Endothelial cell of umbilical vein (primary cell): Measurements from ENCODE around the gene PRKCZ. TPM values are rescaled to one million over a fixed set of nuclear protein-coding genes. Genes with fewer than 3 reads are reported as not detected.

ENCODE experiments used
- BruUV-seq: library from RNA; stranded (reverse); fragments of 400-500 nt; replicated peaks from 2 replicates; lab custom pipeline; 2021; lab: Mats Ljungman, UMichigan
- CTCF ChIA-PET: fragments of 300-600, 350-600 bp; sonication (Branson Sonifier 250); formaldehyde crosslinking; loops from one replicate; lab custom pipeline; 2021; ENCODE audit warnings: antibody characterized with exemption, inconsistent platforms; lab: Charles Lee
- POLR2A ChIA-PET: fragments of 300-600, 350-600 bp; sonication (Branson Sonifier 250); formaldehyde crosslinking; loops from one replicate; lab custom pipeline; 2021; ENCODE audit warnings: antibody characterized with exemption, inconsistent platforms; lab: Charles Lee
- DNase-seq: peaks from one replicate; pipeline ENCODE4 v3.0.0-alpha.2; 2011; ENCODE audit warnings: low read depth, low spot score
- FAIRE-seq: peaks from 2 replicates; lab custom pipeline; 2011; peaks lifted over from hg19 to GRCh38; lab: Jason Lieb, UNC
- H2AFZ ChIP-seq: 2 replicates; pipeline ENCODE4 v1.6.0; 2012; ENCODE audit warnings: low read depth, low read length, control low read depth, inconsistent platforms
- H3K27ac ChIP-seq: 2 replicates; pipeline ENCODE4 v1.5.1; 2011; ENCODE audit warnings: low read depth, mild to moderate bottlenecking, control low read depth, low read length, moderate library complexity; ENCODE audit not compliant: insufficient read depth
- H3K27me3 ChIP-seq, 2 experiments: 2 replicates each; pipeline versions ENCODE4 v1.6.0 to v1.6.1; 2011; ENCODE audit warnings: low read length in 2 of 2, mixed read lengths in 1 of 2; ENCODE audit not compliant: control insufficient read depth in 2 of 2, insufficient read depth in 2 of 2
- H3K36me3 ChIP-seq, 2 experiments: 2 replicates in 1 of 2; 3 replicates in 1 of 2; pipeline ENCODE4 v1.5.1; 2011; ENCODE audit warnings: low read length in 2 of 2, mild to moderate bottlenecking in 1 of 2, moderate library complexity in 1 of 2; ENCODE audit not compliant: control insufficient read depth in 2 of 2, insufficient read depth in 2 of 2; ENCODE audit errors: extremely low read depth in 1 of 2
- H3K4me1 ChIP-seq: 3 replicates; pipeline ENCODE4 v1.5.1; 2011; ENCODE audit warnings: mild to moderate bottlenecking, low read length; ENCODE audit not compliant: control insufficient read depth, insufficient read depth; ENCODE audit errors: extremely low read depth
- H3K4me2 ChIP-seq: 2 replicates; pipeline ENCODE4 v1.6.1; 2011; ENCODE audit warnings: low read length, control low read depth, mixed read lengths; ENCODE audit not compliant: insufficient read depth
- H3K4me3 ChIP-seq, 3 experiments: fragments of 200-600 bp in 1 of 3; sonication (generic), shearing (Covaris generic) in 1 of 3; replicated peaks in 1 of 3; 2 replicates each; pipeline ENCODE4 v1.5.1; 2011 to 2016; ENCODE audit warnings: control low read depth in 3 of 3, low read length in 3 of 3, mild to moderate bottlenecking in 2 of 3, inconsistent platforms in 1 of 3, low read depth in 1 of 3, moderate library complexity in 1 of 3; ENCODE audit not compliant: insufficient read depth in 1 of 3
- H3K79me2 ChIP-seq: 2 replicates; pipeline ENCODE4 v1.6.0; 2012; ENCODE audit warnings: low read length, inconsistent platforms; ENCODE audit not compliant: control insufficient read depth, insufficient read depth
- H3K9ac ChIP-seq: replicated peaks from 2 replicates; pipeline ENCODE3; 2011; ENCODE audit warnings: low read length, control low read depth; ENCODE audit not compliant: insufficient read depth; ENCODE audit errors: extremely low read depth
- H3K9me1 ChIP-seq: replicated peaks from 3 replicates; pipeline ENCODE4 v1.6.0; 2011; ENCODE audit warnings: mild to moderate bottlenecking, low read length; ENCODE audit not compliant: control insufficient read depth, insufficient read depth; ENCODE audit errors: extremely low read depth
- H3K9me3 ChIP-seq: replicated peaks from 2 replicates; pipeline ENCODE4 v1.5.1; 2012; ENCODE audit warnings: low read length, inconsistent platforms; ENCODE audit not compliant: control insufficient read depth, insufficient read depth
- H4K20me1 ChIP-seq: replicated peaks from 2 replicates; pipeline ENCODE3; 2011; ENCODE audit warnings: mild to moderate bottlenecking, low read length; ENCODE audit not compliant: control insufficient read depth, insufficient read depth; ENCODE audit errors: extremely low read depth
- EZH2 ChIP-seq: IDR thresholded peaks from 2 replicates; pipeline ENCODE4 v1.6.1; 2012; ENCODE audit warnings: borderline replicate concordance, low read depth, mild to moderate bottlenecking, moderate library complexity, low read length, inconsistent platforms; ENCODE audit not compliant: severe bottlenecking
- FOS ChIP-seq: IDR thresholded peaks from 2 replicates; pipeline ENCODE4 v1.6.1; 2011; ENCODE audit warnings: mild to moderate bottlenecking, low read length, moderate library complexity, borderline replicate concordance; ENCODE audit not compliant: insufficient read depth
- GATA2 ChIP-seq: IDR thresholded peaks from 2 replicates; pipeline ENCODE4 v1.7.0; 2011; ENCODE audit warnings: low read depth, mild to moderate bottlenecking, moderate library complexity, mixed read lengths, low read length; ENCODE audit not compliant: insufficient read length, insufficient read depth
- JUN ChIP-seq: IDR thresholded peaks from 2 replicates; pipeline ENCODE4 v1.6.1; 2011; ENCODE audit warnings: borderline replicate concordance, low read depth; ENCODE audit not compliant: insufficient read length, insufficient read depth
- MYC ChIP-seq: IDR thresholded peaks from one replicate; pipeline ENCODE4 v1.6.1; 2011; ENCODE audit warnings: mild to moderate bottlenecking, low read depth, low read length
- POLR2A ChIP-seq: IDR thresholded peaks from 2 replicates; pipeline ENCODE4 v1.6.1; 2012; ENCODE audit warnings: low read depth, mild to moderate bottlenecking, control low read depth, low read length
- POLR2AphosphoS5 ChIP-seq: IDR thresholded peaks from 2 replicates; pipeline ENCODE4 v1.6.1; 2012; ENCODE audit warnings: low read depth, mild to moderate bottlenecking, control low read depth, low read length, moderate library complexity; ENCODE audit not compliant: insufficient read depth
- dilution Hi-C: fragments of 300-500 bp; cut with MboI; formaldehyde crosslinking; loops from one replicate; pipeline ENCODE4 v1.15.0; 2019; ENCODE audit warnings: low sequenced_read_pairs; ENCODE audit not compliant: extremely low pct_ligation_motif_present
- intact Hi-C: fragments of 100-400 bp; cut with micrococcal nuclease; formaldehyde crosslinking; loops from one replicate; pipeline ENCODE4 v1.10.0; 2022
- polyA plus RNA-seq, 4 experiments: library from polyadenylated mRNA; depleted of rRNA in 3 of 4; stranded (reverse) in 3 of 4; unstranded in 1 of 4; fragments of >200 nt; gene quantifications; 2 replicates each; pipeline versions ENCODE4 v1.2.1 to v1.2.3, GENCODE V29; 2011 to 2012; ENCODE audit warnings: missing spikeins in 1 of 4
- total RNA-seq: library from RNA; stranded (reverse); gene quantifications from 2 replicates; pipeline ENCODE4 v1.2.3, GENCODE V29; 2021
- TF ChIP-seq, protein P1 (sequence below), 2 donors: IDR thresholded peaks; 1 replicate in 1 of 2; 2 replicates in 1 of 2; pipeline ENCODE4 v1.5.1; 2011; ENCODE audit warnings: low read length in 2 of 2, mild to moderate bottlenecking in 2 of 2, moderate library complexity in 2 of 2, control low read depth in 1 of 2, inconsistent platforms in 1 of 2, low read depth in 1 of 2; ENCODE audit not compliant: insufficient read depth in 1 of 2; ENCODE audit errors: extremely low read depth in 1 of 2
- TF ChIP-seq, protein P2 (sequence below): IDR thresholded peaks from 2 replicates; pipeline ENCODE4 v1.6.1; 2011; ENCODE audit not compliant: insufficient read depth, insufficient read length

The PRKCZ gene
- total and polyA plus RNA-seq, 2 donors (not counting 3 experiments of a cell fraction or from before 2014, with no cell fraction given): 0.22 to 1.7 TPM

DNA sequence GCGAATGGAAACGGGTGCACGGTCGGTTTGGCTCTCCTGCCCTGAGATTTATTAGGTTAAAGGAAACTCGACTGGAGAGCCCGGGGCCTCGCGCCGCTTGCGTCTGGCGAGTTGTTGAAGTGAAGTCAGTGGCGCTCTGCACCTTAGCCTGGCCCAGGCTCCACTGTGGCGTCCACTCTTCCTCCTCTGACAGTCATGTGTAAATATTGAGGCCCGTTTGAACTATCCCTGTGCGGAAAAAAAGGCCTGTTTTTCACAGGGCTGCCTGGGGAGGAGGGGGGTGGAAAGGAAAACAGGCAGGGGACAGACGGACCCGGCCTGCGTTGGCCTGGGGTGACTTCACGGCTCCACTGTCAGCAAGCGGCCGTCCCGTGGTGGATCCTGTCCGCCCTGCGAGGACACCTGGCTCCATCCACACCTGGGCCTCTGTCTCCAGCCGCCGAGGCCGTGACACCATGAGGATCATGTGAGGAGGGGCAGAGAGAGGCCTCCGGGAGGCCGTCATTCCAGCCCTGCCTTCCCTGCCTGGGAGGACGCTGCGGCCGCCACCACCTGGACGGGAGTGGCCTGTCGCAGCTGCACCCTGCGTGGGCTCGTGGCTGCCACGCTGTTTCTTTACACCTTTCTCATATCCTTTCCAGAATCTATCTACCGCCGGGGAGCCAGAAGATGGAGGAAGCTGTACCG lies 84.6 kb downstream of the PRKCZ start:
- no TSS peak for BruUV-seq
- peaks cover 4% of the 10 kb centered on the region for H3K4me1 ChIP-seq
- no peaks in the 10 kb centered on the region for H4K20me1 ChIP-seq
- no peak overlapping the region for H3K4me2 ChIP-seq
- FAIRE-seq (no peak), DNase-seq (no peak)
- ChIA-PET CTCF (interaction anchor here (2.0 kb wide), 1 partner anchor 40 kb away, joined by 7 read pairs; no protein-coding TSS in a partner anchor), POLR2A (no interaction called here)
- no peak overlapping the region for H3K4me3 ChIP-seq
- H3K9me3 ChIP-seq: no peaks in the 10 kb centered on the region
- no peak overlapping the region for H3K9ac ChIP-seq
- no peaks in the 10 kb centered on the region for H3K79me2 ChIP-seq
- dilution Hi-C loops (no loop called here), intact Hi-C loops (loop anchor here (10.0 kb wide), 1 partner anchor 220 kb away; the partner anchor contains the start of genes CALML6 and TMEM52)
- TF ChIP-seq GATA2 (no peak), JUN (no peak), POLR2A (no peak), FOS (no peak), POLR2AphosphoS5 (no peak), EZH2 (no peak), MYC (no peak)
- TF ChIP-seq, protein P1, sequence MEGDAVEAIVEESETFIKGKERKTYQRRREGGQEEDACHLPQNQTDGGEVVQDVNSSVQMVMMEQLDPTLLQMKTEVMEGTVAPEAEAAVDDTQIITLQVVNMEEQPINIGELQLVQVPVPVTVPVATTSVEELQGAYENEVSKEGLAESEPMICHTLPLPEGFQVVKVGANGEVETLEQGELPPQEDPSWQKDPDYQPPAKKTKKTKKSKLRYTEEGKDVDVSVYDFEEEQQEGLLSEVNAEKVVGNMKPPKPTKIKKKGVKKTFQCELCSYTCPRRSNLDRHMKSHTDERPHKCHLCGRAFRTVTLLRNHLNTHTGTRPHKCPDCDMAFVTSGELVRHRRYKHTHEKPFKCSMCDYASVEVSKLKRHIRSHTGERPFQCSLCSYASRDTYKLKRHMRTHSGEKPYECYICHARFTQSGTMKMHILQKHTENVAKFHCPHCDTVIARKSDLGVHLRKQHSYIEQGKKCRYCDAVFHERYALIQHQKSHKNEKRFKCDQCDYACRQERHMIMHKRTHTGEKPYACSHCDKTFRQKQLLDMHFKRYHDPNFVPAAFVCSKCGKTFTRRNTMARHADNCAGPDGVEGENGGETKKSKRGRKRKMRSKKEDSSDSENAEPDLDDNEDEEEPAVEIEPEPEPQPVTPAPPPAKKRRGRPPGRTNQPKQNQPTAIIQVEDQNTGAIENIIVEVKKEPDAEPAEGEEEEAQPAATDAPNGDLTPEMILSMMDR (IDR thresholded peaks at IDR 0.05; ENCODE audit: extremely low read depth in 1 of 2, insufficient read depth in 1 of 2, low read depth in 1 of 2, low read length in 2 of 2): no peak
- TF ChIP-seq, protein P2, sequence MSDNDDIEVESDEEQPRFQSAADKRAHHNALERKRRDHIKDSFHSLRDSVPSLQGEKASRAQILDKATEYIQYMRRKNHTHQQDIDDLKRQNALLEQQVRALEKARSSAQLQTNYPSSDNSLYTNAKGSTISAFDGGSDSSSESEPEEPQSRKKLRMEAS: no peak
- no peak overlapping the region for H2AFZ ChIP-seq
- no peaks in the 10 kb centered on the region for H3K27me3 ChIP-seq
- H3K36me3 ChIP-seq: no peaks in the 10 kb centered on the region
- no peak overlapping the region for H3K27ac ChIP-seq
- H3K9me1 ChIP-seq: no peaks in the 10 kb centered on the region
